ENCODE data around the gene STUB1. TPM values are rescaled to one million over a fixed set of nuclear protein-coding genes. Genes with fewer than 3 reads are reported as not detected.

Gene STUB1
- total RNA-seq, 4 donors from 2014 or later = 107 to 244 (median 140) TPM

GRCh38 chr16:727291-727977 lies 47.2 kb downstream of the STUB1 start:
- TF ChIP-seq, protein P1, sequence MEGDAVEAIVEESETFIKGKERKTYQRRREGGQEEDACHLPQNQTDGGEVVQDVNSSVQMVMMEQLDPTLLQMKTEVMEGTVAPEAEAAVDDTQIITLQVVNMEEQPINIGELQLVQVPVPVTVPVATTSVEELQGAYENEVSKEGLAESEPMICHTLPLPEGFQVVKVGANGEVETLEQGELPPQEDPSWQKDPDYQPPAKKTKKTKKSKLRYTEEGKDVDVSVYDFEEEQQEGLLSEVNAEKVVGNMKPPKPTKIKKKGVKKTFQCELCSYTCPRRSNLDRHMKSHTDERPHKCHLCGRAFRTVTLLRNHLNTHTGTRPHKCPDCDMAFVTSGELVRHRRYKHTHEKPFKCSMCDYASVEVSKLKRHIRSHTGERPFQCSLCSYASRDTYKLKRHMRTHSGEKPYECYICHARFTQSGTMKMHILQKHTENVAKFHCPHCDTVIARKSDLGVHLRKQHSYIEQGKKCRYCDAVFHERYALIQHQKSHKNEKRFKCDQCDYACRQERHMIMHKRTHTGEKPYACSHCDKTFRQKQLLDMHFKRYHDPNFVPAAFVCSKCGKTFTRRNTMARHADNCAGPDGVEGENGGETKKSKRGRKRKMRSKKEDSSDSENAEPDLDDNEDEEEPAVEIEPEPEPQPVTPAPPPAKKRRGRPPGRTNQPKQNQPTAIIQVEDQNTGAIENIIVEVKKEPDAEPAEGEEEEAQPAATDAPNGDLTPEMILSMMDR (IDR thresholded peaks at IDR 0.05; ENCODE audit: low read depth) = no peak

DNA sequence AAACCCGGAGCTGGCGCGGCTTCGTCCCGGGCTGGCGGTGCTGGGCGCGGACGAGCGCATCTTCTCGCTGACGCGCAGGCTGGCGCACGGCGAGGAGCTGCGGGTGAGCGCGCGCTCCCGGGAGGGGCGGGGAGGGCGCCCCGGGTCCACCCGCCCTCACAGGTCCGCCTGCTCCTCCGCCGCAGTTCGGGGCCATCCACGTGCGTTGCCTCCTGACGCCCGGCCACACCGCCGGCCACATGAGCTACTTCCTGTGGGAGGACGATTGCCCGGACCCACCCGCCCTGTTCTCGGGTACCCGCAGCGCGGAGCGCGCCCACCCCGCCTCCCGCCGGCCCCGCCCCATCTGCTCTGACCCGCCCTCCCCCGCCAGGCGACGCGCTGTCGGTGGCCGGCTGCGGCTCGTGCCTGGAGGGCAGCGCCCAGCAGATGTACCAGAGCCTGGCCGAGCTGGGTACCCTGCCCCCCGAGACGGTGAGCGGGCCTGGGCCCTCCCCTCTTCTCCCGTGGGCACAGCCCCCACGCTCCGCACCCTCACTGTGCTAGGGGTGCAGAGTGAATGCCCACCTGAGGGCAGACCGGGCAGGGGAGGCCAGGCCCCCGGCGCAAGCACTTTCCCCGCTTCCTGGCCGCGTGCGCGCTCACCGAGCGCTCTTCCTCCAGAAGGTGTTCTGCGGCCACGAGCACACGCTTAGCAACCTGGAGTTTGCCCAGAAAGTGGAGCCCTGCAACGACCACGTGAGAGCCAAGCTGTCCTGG lies 48.1 kb downstream of the STUB1 start:
- TF ChIP-seq, protein P1 (IDR thresholded peaks at IDR 0.05; ENCODE audit: low read depth) = no peak

DNA sequence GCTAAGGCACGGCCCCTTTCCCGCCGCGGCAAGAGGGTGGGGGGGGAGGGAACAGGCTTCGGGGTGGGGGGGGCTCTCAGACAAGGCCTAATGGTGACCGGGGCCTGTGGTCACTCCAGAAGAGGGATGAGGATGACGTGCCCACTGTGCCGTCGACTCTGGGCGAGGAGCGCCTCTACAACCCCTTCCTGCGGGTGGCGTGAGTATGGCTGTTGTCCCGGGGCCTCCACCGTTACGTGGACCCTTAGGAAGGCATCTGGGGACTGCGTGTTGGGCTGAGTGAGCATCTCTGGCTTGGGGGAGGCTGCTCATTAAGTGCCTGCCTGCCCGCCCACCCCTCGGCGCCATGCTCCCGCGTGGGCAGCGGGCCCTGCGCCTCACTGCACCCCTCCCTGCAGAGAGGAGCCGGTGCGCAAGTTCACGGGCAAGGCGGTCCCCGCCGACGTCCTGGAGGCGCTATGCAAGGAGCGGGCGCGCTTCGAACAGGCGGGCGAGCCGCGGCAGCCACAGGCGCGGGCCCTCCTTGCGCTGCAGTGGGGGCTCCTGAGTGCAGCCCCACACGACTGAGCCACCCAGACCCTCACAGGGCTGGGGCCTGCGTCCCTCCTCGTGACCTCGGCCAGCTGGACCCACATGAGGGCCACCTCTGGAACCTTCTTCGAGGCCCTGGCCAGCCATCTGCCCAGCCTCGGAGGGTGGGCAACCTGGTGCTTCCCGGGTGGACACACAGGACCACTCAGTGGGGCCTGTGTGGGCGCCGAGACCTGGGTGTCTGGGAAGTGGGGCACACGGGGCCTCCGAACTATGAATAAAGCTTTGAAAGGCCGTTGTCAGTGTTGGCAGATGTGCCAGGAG lies 48.9 kb downstream of the STUB1 start:
- TF ChIP-seq, protein P1 (IDR thresholded peaks at IDR 0.05; ENCODE audit: low read depth) = no peak

- TF ChIP-seq, protein P1 (IDR thresholded peaks at IDR 0.05; ENCODE audit: low read depth) = no peak
Observed at GRCh38 chr16:729768-730665, 49.8 kb downstream of the STUB1 start.

DNA sequence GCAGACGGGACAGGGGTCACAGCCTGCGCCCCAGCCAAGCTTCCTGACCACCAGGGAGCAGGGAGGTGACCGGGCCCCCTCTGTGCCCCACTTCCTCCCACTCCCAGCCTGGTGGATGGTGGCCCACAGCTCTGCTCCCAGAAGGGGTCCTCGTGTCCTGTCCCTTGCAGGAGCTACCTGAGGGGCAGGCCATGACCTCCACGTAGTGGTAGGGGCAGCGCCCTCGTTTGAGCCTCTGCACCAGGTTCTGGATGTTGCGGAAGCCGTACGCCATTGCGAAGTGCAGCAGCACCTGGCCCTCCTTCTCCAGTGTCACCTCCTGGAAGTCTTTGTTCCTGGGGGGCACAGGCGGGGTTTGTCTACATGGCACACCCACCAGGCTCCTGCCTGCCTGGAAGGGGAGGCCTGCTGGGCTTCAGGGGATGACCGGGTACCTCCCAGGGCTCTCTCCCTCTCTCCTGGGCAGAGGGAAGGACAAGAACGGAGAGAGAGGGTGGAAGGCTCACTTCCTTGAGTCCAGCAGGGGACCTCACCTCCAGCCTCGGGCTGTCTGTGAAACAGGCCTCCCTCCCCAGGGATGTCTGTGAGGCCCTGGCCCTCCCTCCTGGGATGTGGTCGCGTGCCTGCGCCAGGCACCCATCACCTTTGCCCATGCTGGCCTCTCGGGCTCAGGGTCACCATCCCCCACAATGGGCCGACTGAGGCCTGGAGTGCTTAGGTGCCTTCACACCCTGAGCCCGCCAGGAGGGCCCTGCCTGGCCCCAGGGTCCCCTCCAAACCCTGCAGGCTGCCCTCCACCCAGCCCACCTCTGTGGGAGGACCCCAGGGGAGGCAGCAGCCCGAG lies 50.7 kb downstream of the STUB1 start:
- TF ChIP-seq, protein P1 (IDR thresholded peaks at IDR 0.05; ENCODE audit: low read depth) = no peak

DNA sequence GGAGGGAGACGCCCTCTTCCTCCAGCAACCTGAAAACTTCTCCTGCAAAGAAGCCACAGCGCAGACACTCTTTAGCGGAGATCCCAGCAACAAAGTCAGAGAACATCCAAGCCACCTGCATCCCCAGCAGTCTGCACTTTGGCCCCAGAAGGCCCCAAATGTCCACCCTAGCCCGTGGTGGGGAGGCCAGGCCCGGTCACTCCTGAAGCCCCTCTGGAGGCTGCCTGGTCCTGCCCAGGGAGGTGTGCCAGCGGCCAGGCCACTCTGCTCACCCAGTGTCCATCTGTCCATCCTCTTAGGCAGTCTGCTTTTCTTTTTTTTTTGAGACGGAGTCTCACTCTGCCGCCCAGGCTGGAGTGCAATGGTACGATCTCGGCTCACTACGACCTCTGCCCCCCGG lies 52.1 kb downstream of the STUB1 start:
- TF ChIP-seq, protein P1 (IDR thresholded peaks at IDR 0.05; ENCODE audit: low read depth) = no peak

All from subcutaneous adipose tissue (tissue), 4 donors.